Naive thymus-derived CD8-positive, alpha-beta T cell (primary cell): Measurements from ENCODE around the gene MN1. TPM values are rescaled to one million over a fixed set of nuclear protein-coding genes. Genes with fewer than 3 reads are reported as not detected.

Experiments used
- ATAC-seq, 2 donors: fragments of 150-1000 bp; cut with Tn5 transposase in 1 of 2; sonication (Bioruptor Pico), chemical (Tn5 transposase) in 1 of 2; 1 replicate in 1 of 2; 2 replicates in 1 of 2; pipeline ENCODE4 v1.10.0; 2021; ENCODE audit warnings: mild to moderate bottlenecking in 2 of 2, moderate library complexity in 2 of 2
- POLR2A ChIA-PET: fragments of 350-600 bp; sonication (Branson Sonifier 250); formaldehyde crosslinking; loops from one replicate; lab custom pipeline; 2021; ENCODE audit warnings: antibody characterized with exemption; lab: Charles Lee
- DNase-seq, 10 donors: peaks; one replicate each; pipeline versions ENCODE4 v3.0.0 to v3.0.0-alpha.2; 2020 to 2022
- H3K27ac Mint-ChIP-seq, 10 donors: one replicate each; pipeline ENCODE4 v1.8.0; 2020 to 2022; ENCODE audit warnings: mild to moderate bottlenecking in 10 of 10, mixed read lengths in 10 of 10, moderate library complexity in 4 of 10, inconsistent platforms in 1 of 10
- H3K27me3 Mint-ChIP-seq, 5 donors: one replicate each; pipeline ENCODE4 v1.8.0; 2021 to 2022; ENCODE audit warnings: mixed read lengths in 5 of 5
- H3K36me3 Mint-ChIP-seq, 3 donors: one replicate each; pipeline ENCODE4 v1.8.0; 2020 to 2022; ENCODE audit warnings: mixed read lengths in 3 of 3, mild to moderate bottlenecking in 2 of 3, inconsistent platforms in 1 of 3
- H3K4me1 Mint-ChIP-seq, 4 donors: one replicate each; pipeline ENCODE4 v1.8.0; 2021 to 2022; ENCODE audit warnings: mixed read lengths in 4 of 4
- H3K4me3 Mint-ChIP-seq, 10 donors: one replicate each; pipeline ENCODE4 v1.8.0; 2020 to 2022; ENCODE audit warnings: mild to moderate bottlenecking in 10 of 10, mixed read lengths in 10 of 10, moderate library complexity in 6 of 10, inconsistent platforms in 1 of 10
- H3K9me3 Mint-ChIP-seq, 9 donors: one replicate each; pipeline ENCODE4 v1.8.0; 2020 to 2022; ENCODE audit warnings: mixed read lengths in 9 of 9, mild to moderate bottlenecking in 3 of 9, inconsistent platforms in 1 of 9, moderate library complexity in 1 of 9
- polyA plus RNA-seq, 3 donors: library from polyadenylated mRNA; unstranded; fragments of 300-500 nt; fragmentation: Illumina TruSeq; gene quantifications; one replicate each; pipeline ENCODE4 v1.2.3, GENCODE V29; 2021
- total RNA-seq, 8 experiments: library from RNA in 2 of 8; stranded (reverse) in 2 of 8; gene quantifications; one replicate each; pipeline ENCODE4 v1.2.3 and lab custom pipeline; 2021 to 2026

MN1 gene
- total and polyA plus RNA-seq, 5 experiments from 2014 or later: 0.10 to 0.39 (median 0.22) TPM; not detected in 2

GRCh38 chr22:27840436-27840835 lies 38.9 kb upstream of the MN1 start:
- Mint-ChIP-seq H3K9me3 (peaks cover 0 to 16% (median 5%) of the 10 kb centered on the region in 9 donors), H3K27me3 (no peaks in the 10 kb centered on the region), H3K27ac (no peak overlapping the region), H3K36me3 (peaks cover 14 to 22% (median 21%) of the 10 kb centered on the region in 3 donors), H3K4me3 (no peak overlapping the region), H3K4me1 (peaks cover 0 to 1% (median 0%) of the 10 kb centered on the region in 4 donors)
- no peak for DNase-seq
- POLR2A ChIA-PET: no interaction called here
- no peak for ATAC-seq

GRCh38 chr22:27839057-27839660 lies 37.6 kb upstream of the MN1 start:
- POLR2A ChIA-PET: no interaction called here
- peaks cover 14 to 22% (median 21%) of the 10 kb centered on the region in 3 donors for H3K36me3 Mint-ChIP-seq
- H3K9me3 Mint-ChIP-seq: peaks cover 0 to 16% (median 5%) of the 10 kb centered on the region in 9 donors
- H3K27ac Mint-ChIP-seq: no peak overlapping the region
- DNase-seq (no peak), ATAC-seq (no peak)
- H3K27me3 Mint-ChIP-seq: no peaks in the 10 kb centered on the region
- peaks cover 0 to 3% (median 0%) of the 10 kb centered on the region in 4 donors for H3K4me1 Mint-ChIP-seq
- no peak overlapping the region for H3K4me3 Mint-ChIP-seq

DNA sequence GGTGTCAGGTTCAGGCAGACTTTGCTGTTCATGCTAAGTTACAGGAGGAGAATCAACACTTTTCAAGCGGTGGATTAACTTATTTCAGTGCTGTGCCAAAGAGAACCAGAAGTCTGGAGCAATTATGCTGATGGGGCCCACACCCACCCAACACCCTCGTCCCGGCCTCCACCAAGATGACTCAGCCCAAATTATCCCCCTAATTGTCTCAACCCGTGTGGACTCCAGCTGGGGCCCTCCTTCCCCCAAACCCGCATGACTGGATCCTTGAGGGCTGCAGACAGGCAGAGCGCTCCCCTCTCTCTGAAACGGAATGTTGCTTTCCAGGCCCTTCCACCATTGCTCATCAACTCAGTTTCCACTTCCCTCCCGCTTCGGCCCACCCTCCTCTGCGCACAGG lies 34.6 kb upstream of the MN1 start:
- Mint-ChIP-seq H3K9me3 (peaks cover 0 to 16% (median 5%) of the 10 kb centered on the region in 9 donors), H3K4me1 (peaks cover 12 to 14% (median 13%) of the 10 kb centered on the region in 4 donors), H3K27ac (peak overlapping the region in 1 of 10 donors; percentile 73), H3K4me3 (no peak overlapping the region), H3K27me3 (no peaks in the 10 kb centered on the region), H3K36me3 (peaks cover 0 to 21% (median 19%) of the 10 kb centered on the region in 3 donors)
- POLR2A ChIA-PET: no interaction called here
- ATAC-seq (no peak), DNase-seq (no peak)

DNA sequence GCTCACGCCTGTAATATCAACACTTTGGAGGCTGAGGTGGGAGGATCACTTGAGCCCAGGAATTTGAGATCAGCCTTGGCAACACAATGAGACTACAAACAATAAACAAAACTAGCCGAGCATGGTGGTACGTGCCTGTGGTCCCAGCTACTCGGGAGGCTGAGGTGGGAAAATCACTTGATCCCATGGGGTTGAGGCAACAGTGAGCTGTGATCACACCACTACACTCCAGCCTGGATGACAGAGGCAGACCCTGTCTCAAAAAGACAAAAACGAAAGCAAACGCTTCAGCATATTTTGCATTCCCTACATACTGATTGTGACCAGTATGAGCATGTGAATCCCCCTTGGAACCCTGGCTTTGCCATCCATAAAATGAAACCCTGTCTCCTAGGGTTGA lies 33.9 kb upstream of the MN1 start:
- no peak overlapping the region for H3K4me3 Mint-ChIP-seq
- POLR2A ChIA-PET: no interaction called here
- peaks cover 0 to 21% (median 18%) of the 10 kb centered on the region in 3 donors for H3K36me3 Mint-ChIP-seq
- H3K4me1 Mint-ChIP-seq: peaks cover 12 to 14% (median 13%) of the 10 kb centered on the region in 4 donors
- H3K27me3 Mint-ChIP-seq: no peaks in the 10 kb centered on the region
- no peak overlapping the region for H3K27ac Mint-ChIP-seq
- DNase-seq (no peak), ATAC-seq (no peak)
- peaks cover 0 to 16% (median 5%) of the 10 kb centered on the region in 9 donors for H3K9me3 Mint-ChIP-seq

DNA sequence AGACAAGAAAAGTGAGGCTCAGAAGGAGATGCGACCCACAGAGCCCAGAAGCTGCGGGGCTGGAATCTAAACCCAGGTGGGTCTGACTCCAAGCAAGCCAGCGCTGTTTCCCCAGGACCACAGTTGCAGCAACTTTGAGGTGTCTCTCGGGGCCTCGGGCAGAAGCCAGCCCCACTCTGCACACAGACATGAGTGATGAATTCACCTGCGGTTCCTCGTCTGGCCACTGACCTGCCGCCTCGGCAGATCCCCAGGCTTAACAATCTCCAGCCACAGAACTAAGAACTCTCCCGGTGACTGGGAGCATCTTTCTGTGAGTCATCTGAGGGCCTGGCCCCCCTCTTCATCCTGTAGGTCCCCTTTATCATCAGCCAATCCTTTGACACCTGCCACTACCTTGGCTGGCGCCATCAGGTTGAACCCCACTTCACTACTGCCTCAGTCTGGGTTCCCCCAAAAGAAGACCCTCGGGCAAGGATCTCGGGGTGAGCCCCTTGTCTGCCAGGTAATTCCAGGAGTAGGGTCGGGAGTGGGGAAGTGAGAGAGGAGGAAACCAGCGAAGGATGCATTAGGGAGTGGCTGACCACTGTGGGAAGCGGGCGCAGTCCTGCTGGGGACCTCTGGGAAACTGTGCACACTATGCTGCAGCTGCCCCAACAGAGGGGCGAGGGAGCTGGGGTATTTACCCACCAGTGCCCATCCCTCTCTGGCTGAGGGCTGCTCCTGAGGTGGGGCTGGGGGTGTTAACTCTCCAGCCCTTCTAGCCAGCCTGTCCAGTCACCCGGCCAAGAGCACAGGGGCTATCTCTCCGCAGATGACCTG lies 33.0 kb upstream of the MN1 start:
- H3K4me3 Mint-ChIP-seq: no peak overlapping the region
- peaks cover 12 to 14% (median 13%) of the 10 kb centered on the region in 4 donors for H3K4me1 Mint-ChIP-seq
- H3K27me3 Mint-ChIP-seq: no peaks in the 10 kb centered on the region
- H3K27ac Mint-ChIP-seq: peak overlapping the region in 1 of 10 donors; percentile 52
- H3K36me3 Mint-ChIP-seq: peaks cover 0 to 18% (median 16%) of the 10 kb centered on the region in 3 donors
- ATAC-seq (no peak), DNase-seq (no peak)
- H3K9me3 Mint-ChIP-seq: peaks cover 0 to 16% (median 5%) of the 10 kb centered on the region in 9 donors
- POLR2A ChIA-PET: no interaction called here

DNA sequence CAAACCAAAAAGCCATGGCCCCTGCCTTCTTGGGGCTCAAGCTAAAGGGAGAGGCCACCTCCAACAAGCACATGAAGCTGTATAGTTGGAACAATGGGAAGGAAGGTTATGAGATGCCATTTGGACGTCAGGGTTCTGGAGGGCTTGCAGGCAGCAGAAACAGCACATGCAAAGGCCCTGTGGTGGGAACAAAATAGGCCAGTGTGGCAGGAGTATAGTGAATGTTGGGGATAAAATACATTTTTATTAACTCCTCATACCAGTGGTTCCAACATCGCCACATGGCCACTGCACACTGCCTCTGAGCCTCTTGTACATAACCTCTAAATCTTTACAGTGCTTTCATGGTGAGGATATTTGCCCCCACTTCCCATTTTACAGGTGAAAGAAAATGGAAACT lies 32.2 kb upstream of the MN1 start:
- H3K27ac Mint-ChIP-seq: no peak overlapping the region
- H3K4me3 Mint-ChIP-seq: no peak overlapping the region
- POLR2A ChIA-PET: no interaction called here
- no peaks in the 10 kb centered on the region for H3K27me3 Mint-ChIP-seq
- no peak for DNase-seq
- peaks cover 0 to 18% (median 11%) of the 10 kb centered on the region in 3 donors for H3K36me3 Mint-ChIP-seq
- ATAC-seq: no peak
- H3K9me3 Mint-ChIP-seq: peaks cover 0 to 15% (median 5%) of the 10 kb centered on the region in 9 donors
- H3K4me1 Mint-ChIP-seq: peaks cover 12 to 14% (median 13%) of the 10 kb centered on the region in 4 donors

GRCh38 chr22:27832606-27833005 lies 31.1 kb upstream of the MN1 start:
- peaks cover 0 to 6% (median 2%) of the 10 kb centered on the region in 9 donors for H3K9me3 Mint-ChIP-seq
- no peak for ATAC-seq
- POLR2A ChIA-PET: no interaction called here
- no peaks in the 10 kb centered on the region for H3K27me3 Mint-ChIP-seq
- H3K27ac Mint-ChIP-seq: peak overlapping the region in 2 of 10 donors; percentile 11 to 45
- no peak for DNase-seq
- H3K4me1 Mint-ChIP-seq: peaks cover 12 to 14% (median 13%) of the 10 kb centered on the region in 4 donors
- peaks cover 0 to 8% (median 4%) of the 10 kb centered on the region in 3 donors for H3K36me3 Mint-ChIP-seq
- no peak overlapping the region for H3K4me3 Mint-ChIP-seq

DNA sequence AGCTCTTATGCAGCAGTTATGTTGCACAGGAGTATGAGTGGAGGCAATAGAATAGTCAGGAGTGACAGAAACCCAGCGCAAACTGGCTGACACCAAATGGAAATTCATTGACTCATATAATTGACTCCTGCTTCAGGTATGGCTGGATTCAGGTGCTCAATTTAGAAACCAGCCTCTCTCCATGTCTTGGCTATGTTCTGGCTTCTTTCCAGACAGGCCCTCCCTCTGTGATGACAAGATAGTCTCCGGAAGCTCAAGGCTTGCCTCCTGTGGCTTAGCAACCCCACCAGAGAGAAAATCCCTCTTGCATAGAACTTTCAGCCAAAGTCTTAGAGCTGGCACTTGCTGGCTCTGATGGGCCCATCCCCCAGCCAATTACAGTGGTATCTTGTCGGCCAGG lies 28.1 kb upstream of the MN1 start:
- no peaks in the 10 kb centered on the region for H3K27me3 Mint-ChIP-seq
- H3K36me3 Mint-ChIP-seq: peaks cover 0 to 7% (median 2%) of the 10 kb centered on the region in 3 donors
- peaks cover 12 to 14% (median 13%) of the 10 kb centered on the region in 4 donors for H3K4me1 Mint-ChIP-seq
- POLR2A ChIA-PET: no interaction called here
- no peak overlapping the region for H3K4me3 Mint-ChIP-seq
- no peak overlapping the region for H3K27ac Mint-ChIP-seq
- H3K9me3 Mint-ChIP-seq: no peaks in the 10 kb centered on the region
- no peak for ATAC-seq
- no peak for DNase-seq

DNA sequence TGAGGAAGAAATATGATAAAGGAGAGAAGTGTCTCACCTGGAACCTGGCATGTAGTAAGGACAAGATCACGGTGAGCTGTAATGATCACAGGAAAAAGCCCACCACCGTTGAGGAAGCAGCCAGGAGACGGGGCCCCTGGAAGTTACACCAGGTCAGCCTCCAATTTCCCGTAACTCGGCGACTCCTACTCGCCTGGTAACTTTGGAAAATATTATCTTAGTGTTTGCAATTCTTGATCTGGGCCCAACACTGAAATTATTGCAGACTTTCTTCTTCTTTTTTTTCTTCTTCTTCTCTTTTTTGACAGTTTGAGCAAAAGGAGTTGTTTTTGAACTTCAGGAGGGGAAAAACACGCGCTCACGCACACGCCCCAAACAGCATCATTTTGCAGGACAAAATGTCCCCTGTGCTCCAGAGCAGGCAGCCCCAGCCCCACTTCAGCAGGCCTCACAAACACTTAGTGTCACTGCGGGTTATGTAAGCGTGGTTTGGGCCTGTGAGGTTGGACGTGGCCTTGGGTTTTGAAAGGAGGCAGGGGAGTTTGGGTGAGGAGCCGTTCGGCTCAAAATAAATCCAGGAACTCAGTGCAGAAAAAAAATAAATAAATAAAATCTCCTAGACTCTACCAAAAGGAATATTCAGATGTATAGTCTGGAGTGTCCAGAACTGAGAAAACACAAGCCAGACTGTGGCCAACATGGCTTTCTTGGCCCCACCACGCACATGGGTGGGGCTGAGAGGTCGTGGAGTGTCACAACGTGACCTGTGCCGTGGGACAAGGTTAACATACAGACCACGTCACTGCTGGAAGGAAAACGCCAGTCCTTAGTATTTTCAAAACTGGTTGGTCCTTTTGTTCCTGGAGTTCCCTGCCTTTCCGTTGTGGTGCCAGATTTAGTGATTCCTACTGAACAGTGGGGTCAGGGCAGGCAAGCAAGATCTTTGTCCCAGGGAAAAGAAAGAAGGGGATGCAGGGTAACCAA lies 26.3 kb upstream of the MN1 start:
- DNase-seq: no peak
- no peaks in the 10 kb centered on the region for H3K9me3 Mint-ChIP-seq
- H3K27me3 Mint-ChIP-seq: no peaks in the 10 kb centered on the region
- ATAC-seq: no peak
- peaks cover 0 to 7% (median 2%) of the 10 kb centered on the region in 3 donors for H3K36me3 Mint-ChIP-seq
- peaks cover 10 to 14% (median 12%) of the 10 kb centered on the region in 4 donors for H3K4me1 Mint-ChIP-seq
- H3K4me3 Mint-ChIP-seq: no peak overlapping the region
- peak overlapping the region in 2 of 10 donors; percentile 61 to 86 for H3K27ac Mint-ChIP-seq
- POLR2A ChIA-PET: no interaction called here

DNA sequence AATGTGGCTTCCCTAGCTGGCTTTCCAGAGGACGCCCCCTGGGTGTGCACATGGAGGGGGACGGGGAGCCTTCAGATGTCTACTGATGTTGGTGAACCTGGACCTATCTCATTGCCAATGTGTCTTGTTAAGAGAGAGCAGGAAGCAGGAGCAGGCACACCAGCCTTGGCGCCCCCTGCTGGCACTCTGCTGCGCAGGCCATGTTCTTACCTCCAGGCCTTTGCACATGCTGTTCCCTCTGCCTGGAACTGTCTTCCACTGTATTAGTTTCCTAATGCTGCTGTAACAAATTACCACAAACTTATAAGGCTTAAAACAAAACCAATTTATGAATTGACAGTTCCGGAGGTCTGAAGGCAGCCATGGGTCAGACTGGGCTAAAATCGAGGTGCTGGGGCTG lies 23.6 kb upstream of the MN1 start:
- Mint-ChIP-seq H3K27ac (no peak overlapping the region), H3K4me3 (no peak overlapping the region), H3K4me1 (no peaks in the 10 kb centered on the region), H3K9me3 (peaks cover 0 to 2% (median 0%) of the 10 kb centered on the region in 9 donors), H3K36me3 (peaks cover 0 to 7% (median 2%) of the 10 kb centered on the region in 3 donors), H3K27me3 (peaks cover 0 to 2% (median 0%) of the 10 kb centered on the region in 5 donors)
- ATAC-seq (no peak), DNase-seq (no peak)
- POLR2A ChIA-PET: no interaction called here

GRCh38 chr22:27823221-27823620 lies 21.7 kb upstream of the MN1 start:
- no peak for ATAC-seq
- POLR2A ChIA-PET: no interaction called here

More at GRCh38 chr22:27823221-27823620, 21.7 kb upstream of the MN1 start:
- H3K27ac Mint-ChIP-seq: no peak overlapping the region
- H3K27me3 Mint-ChIP-seq: peaks cover 0 to 2% (median 0%) of the 10 kb centered on the region in 5 donors
- H3K9me3 Mint-ChIP-seq: peaks cover 0 to 3% (median 0%) of the 10 kb centered on the region in 9 donors
- DNase-seq: no peak
- no peak overlapping the region for H3K4me3 Mint-ChIP-seq
- H3K4me1 Mint-ChIP-seq: no peaks in the 10 kb centered on the region
- peaks cover 0 to 7% (median 2%) of the 10 kb centered on the region in 3 donors for H3K36me3 Mint-ChIP-seq
